GM18507 (cell line): ENCODE measurements around the gene SLC8A1.

Source experiments
- DNase-seq: peaks from one replicate; pipeline ENCODE4 v3.0.0; 2011; ENCODE audit warnings: low read depth; ENCODE audit not compliant: insufficient read length; ENCODE audit errors: extremely low spot score
- FAIRE-seq: peaks from 2 replicates; lab custom pipeline; 2011; peaks lifted over from hg19 to GRCh38; lab: Jason Lieb, UNC

Gene SLC8A1

DNA sequence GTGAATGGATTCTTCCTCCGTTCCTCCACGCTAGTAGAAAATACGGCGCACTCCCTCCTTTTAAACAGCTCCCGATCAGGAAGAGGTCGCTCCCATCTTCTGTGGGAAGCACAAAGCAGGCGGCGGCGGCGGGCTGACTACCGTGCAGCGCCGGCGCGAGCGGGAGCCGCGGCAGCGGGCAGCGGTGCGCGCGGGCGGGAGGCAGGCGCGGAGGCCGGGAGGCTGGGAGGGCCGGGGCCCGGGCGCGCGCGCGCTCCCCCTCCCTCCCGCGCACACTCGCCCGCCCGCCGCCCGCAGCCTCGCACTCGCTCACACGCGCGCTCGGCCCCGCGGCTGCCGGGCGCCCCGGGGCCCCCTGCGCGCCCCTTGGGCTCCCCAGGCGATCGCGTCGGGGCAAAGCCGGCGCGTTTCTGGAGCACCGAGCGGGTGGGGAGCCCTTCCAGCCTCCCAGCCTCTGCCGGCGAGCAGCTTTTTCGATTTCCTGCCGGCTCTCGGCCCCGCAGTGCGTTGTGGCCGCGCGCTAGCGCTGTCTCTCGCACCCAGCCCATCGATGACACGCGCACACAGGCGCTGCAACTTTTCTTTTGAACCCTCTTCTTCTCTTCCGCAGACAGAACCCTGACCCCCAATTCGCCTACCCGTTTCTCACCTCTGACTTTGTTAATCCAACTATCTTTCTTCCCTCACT lies at the start of gene SLC8A1:
Gene SLC8A1 (minus strand): TSS at position 173 of the 688 bp plus-strand sequence.
- FAIRE-seq (no peak), DNase-seq (no peak)

GRCh38 chr2:40499437-40499836 lies 47.5 kb upstream of the SLC8A1 start:
- DNase-seq (no peak), FAIRE-seq (no peak)

- FAIRE-seq = no peak
- DNase-seq = no peak
Observed at GRCh38 chr2:40497251-40497859, 45.5 kb upstream of the SLC8A1 start.

- DNase-seq (no peak), FAIRE-seq (no peak)
Observed at GRCh38 chr2:40489678-40489960, 37.7 kb upstream of the SLC8A1 start.

DNA sequence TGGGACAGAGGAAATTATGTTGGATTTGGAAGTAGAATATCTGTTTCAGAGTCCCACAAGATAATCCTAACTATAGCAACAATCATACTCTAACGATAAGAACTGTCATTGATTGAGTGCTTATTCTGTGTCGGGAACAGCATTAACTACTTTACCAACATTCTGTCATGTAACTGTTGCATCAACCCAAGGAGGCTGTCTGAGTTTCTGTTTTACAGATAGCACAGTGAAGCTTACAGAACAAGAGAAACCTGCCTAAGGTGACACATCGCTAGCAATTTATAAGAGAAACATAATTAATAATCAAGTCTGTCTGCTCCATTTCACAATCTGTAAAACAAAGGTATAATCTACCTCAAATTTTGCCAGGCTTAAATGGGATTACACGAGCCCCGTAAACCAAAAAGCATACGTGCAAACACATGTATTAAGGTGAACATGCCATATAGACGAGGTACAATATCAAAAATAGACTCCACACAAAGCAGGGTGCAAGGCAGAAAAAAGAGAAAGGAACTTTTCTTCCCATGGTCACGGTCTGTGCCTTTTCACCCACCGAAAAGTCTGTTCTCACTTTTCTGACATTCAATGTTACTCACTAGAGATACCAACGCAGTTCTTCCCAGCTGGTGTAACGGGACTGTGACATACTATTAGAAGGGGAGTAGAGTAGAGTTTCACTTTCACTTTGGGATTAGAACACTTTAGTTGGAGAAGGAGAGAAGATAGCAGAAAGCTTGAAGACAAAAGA lies 37.2 kb upstream of the SLC8A1 start:
- FAIRE-seq (no peak), DNase-seq (no peak)

GRCh38 chr2:40488101-40488601 lies 36.3 kb upstream of the SLC8A1 start:
- FAIRE-seq (no peak), DNase-seq (no peak)

DNA sequence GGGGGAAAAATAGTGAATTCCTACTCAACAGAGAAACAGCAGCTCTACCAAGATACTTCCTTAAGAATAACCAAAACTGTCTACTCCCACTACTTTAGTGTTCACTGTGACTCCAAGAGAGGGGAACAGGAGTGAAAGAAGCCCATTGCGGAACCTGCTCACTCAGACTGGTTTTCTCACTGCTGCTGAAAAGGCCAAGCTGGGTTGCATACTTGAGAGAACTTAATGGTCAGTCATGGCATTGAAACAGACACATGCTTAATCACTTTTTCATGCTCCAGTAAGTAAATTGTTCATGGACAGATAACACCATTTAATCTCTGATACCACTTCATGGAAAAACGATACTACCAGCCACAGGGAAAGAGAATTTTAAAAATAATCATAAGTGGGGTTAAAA lies 35.7 kb upstream of the SLC8A1 start:
- FAIRE-seq (no peak), DNase-seq (no peak)

GRCh38 chr2:40485854-40486253 lies 34.0 kb upstream of the SLC8A1 start:
- FAIRE-seq = no peak
- no peak for DNase-seq

GRCh38 chr2:40485318-40485717 lies 33.4 kb upstream of the SLC8A1 start:
- DNase-seq (no peak), FAIRE-seq (no peak)

DNA sequence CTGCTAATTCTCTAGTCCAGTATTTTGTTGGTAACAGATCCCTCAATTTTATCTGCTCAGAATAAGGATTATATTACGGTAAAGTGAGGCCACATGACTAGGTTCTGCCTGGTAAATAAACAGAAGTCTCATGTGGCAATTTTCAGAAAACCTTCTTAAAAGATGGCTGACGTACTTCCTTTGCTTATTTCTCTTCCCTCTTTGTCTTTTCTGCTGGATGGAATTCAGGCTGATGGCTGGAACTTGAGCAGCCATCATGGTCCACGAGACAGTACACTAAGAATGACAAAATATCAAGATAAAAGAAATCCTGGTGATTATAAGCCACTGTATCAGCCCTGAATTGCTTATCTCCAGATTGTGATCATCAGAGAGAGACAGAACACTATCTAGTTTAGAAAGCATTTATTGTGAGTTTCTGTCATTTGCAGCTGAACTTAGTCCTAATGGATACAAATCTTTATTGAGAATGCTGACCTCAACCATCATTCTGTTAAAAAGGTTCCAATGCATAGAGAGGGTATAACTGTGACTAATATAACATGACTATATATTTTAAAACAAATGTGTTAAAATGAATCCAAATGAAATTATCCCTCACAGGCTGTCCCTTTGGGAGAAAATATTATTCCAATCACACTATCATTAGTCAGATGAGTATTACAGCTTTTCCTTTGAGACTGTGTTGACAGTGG lies 31.8 kb upstream of the SLC8A1 start:
- FAIRE-seq = no peak

GRCh38 chr2:40480596-40480995 lies 28.7 kb upstream of the SLC8A1 start:
- FAIRE-seq (no peak), DNase-seq (no peak)

More for the DNA sequence above, 31.8 kb upstream of the SLC8A1 start:
- DNase-seq = no peak

DNA sequence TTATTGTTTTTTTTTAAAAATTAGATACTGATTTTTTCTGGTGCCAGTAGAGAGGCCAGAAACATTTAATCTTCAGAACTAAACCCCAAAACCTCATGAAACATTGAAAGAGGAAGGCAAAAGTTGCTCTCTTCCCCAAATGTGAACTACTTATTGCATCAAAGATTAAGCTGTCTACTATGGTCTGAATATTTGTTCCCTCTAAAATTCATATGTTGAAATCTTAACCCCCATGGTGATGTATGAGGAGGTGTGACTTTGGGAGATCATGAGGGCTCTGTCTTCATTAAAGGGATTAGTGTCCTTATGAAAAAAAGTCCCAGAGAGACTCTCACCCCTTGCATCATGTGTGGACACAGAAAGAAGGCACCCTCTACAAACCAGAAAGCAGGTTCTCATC lies 28.2 kb upstream of the SLC8A1 start:
- no peak for DNase-seq
- FAIRE-seq = no peak

DNA sequence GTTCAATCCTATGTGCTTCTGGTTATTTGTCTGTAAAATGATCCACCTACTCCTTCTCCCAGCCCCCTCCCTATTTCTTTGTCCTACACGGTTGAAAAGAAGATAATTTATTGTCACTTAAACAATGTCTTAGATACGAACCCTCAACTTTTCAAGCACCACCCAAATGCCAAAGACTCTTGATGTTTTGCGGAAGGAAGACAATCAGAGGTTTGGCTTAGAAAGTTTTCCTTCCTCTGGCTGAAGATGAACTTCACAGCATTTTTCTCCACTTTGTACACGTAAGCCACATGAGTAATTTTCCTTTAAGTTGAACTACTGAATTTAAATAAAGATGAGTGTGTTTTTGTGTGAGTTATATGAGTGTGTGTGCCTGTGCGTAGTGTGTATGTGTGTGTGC lies 25.5 kb upstream of the SLC8A1 start:
- DNase-seq (no peak), FAIRE-seq (no peak)

GRCh38 chr2:40476436-40476835 lies 24.5 kb upstream of the SLC8A1 start:
- FAIRE-seq (no peak), DNase-seq (no peak)

- FAIRE-seq = no peak
- DNase-seq = no peak
Observed at GRCh38 chr2:40474306-40474705, 22.4 kb upstream of the SLC8A1 start.

DNA sequence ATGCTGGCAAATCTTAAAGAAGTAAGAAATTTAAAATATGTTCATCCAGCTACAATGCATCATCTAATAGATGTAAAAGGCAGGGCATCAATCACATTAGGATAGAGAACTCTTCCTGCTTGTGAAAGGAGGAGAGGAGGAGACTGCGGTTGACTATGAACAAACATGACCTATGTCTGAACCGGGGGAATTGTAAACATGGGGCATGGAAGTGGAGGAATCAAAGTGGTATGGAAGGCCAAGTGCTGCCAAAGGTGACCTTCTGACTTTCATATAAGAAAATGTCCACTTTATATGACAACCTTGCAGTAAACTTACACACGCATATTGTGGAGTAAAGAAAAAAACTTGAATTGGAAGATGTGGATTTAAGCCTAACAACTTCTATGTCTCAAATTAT lies 20.0 kb upstream of the SLC8A1 start:
- DNase-seq (no peak), FAIRE-seq (no peak)

DNA sequence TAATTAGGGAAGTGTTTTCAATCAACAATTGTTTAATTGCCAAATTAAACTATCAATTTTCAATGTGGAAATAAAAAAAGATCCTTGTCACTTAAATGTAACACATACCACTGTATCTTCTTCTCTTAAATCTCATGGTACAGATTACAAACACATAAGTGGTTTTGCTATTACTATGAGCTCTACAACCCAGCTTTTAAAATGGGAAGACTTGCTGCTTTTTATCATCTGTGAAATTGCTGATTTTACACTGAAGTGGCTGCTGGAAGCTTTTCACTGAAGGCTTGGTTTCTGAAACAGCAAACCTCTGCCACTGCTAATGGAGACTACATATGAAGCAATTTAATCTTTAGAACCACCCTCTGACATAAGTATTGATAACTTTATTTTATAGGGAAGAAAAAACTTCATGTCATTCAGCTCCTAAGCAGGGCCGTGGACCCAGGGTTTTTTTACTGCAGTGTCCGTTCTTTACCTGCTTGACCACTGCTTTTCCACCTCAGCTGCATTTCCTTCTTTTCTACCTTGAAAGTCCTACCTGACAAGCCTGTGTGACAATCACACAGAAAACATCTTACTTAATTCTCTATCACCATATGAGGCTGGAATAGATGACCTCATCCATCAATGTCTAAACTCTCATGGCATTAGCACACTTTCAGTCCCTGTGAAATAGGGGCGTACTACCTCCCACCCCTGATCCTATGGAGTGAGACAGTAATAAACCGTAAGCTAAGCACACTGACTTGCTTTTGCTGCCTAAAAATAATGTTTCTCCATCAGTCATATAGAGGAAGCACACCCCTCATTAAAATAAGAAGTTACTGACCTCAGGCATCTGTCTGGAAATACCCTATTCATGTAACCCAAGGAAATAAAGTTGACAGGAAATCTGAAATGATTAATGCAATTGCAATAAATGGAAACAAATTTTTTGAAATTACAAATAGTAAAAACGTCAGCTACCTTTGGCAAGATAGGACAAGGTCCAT lies 19.2 kb upstream of the SLC8A1 start:
- DNase-seq = no peak
- FAIRE-seq = no peak

DNA sequence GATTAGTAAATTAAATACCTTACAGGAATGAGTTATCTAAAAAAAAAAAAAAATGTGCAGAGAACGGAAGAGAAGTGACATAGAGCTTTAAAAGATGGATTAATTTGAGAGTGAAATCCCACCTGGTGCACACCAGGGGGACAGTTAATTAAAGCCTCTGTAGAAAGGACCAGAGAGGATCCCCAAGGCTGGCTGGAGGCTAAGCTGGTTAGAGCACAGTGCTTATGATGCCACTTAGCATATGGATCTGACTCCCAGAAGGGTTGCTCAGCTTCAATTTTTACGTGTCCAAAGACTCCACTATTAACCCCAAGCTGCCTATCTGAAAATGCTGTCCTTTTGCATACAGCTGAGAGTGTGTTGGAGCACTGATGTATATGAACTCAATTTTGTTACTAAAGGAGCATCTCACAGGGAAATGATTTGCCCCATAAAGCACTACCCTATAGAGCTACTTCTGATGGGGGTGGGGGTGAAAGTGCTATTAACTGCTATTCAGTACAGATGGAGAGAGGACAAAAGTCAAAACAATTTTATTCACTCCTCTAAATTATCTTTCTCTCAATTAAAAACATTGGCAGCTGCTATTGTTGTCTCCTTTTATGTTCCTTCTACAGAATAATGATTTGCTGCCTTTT lies 15.2 kb upstream of the SLC8A1 start:
- DNase-seq = no peak
- FAIRE-seq = no peak
